ENCODE measurements around the gene XRCC1.

DNA sequence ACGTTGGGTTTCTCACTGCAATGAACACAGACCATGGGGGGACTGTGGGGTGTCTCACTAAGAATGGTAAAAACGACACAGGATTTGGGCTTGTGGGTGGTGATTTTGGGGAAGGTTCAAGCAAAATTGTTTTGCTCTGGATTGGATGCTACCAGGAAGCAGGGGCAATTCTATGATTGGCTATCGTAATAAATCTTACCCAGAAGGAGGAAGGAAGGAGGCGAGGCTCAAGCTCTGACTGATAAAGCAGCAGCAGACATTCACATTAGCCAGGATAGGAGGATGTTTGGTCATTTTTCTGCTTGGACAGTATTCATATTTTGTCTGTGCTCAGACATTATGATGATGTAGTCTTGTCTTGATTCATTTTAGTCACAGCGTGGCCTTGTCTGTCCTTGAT is 22.5 kb upstream of the XRCC1 start:
- TF ChIP-seq, protein P1, sequence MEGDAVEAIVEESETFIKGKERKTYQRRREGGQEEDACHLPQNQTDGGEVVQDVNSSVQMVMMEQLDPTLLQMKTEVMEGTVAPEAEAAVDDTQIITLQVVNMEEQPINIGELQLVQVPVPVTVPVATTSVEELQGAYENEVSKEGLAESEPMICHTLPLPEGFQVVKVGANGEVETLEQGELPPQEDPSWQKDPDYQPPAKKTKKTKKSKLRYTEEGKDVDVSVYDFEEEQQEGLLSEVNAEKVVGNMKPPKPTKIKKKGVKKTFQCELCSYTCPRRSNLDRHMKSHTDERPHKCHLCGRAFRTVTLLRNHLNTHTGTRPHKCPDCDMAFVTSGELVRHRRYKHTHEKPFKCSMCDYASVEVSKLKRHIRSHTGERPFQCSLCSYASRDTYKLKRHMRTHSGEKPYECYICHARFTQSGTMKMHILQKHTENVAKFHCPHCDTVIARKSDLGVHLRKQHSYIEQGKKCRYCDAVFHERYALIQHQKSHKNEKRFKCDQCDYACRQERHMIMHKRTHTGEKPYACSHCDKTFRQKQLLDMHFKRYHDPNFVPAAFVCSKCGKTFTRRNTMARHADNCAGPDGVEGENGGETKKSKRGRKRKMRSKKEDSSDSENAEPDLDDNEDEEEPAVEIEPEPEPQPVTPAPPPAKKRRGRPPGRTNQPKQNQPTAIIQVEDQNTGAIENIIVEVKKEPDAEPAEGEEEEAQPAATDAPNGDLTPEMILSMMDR (IDR thresholded peaks at IDR 0.05; ENCODE audit: control extremely low read depth in 1 of 3, insufficient read depth in 1 of 3, low read depth in 1 of 3, low read length in 3 of 3) = no peak
- TF ChIP-seq NANOG (IDR thresholded peaks at IDR 0.05; ENCODE audit: insufficient read depth, low read depth, low read length, poor library complexity, severe bottlenecking) (no peak), POLR2A (IDR thresholded peaks at IDR 0.05; ENCODE audit: control extremely low read depth in 1 of 2, low read depth in 2 of 2, low read length in 2 of 2) (no peak), JUN (IDR thresholded peaks at IDR 0.05; ENCODE audit: low read depth, low read length) (no peak), POLR2AphosphoS5 (IDR thresholded peaks at IDR 0.05; ENCODE audit: low read depth, low read length) (no peak), RXRA (IDR thresholded peaks at IDR 0.05; ENCODE audit: insufficient read depth, low read depth, low read length) (no peak), KDM1A (IDR thresholded peaks at IDR 0.05; ENCODE audit: borderline replicate concordance, low read length) (no peak), RNF2 (IDR thresholded peaks at IDR 0.05; ENCODE audit: borderline replicate concordance, low read depth, low read length, missing control alignments, poor library complexity, severe bottlenecking) (no peak), HDAC6 (IDR thresholded peaks at IDR 0.05; ENCODE audit: low read depth, low read length) (no peak), CBX5 (IDR thresholded peaks at IDR 0.05; ENCODE audit: low read depth, low read length) (no peak)
- TF ChIP-seq, protein P2, sequence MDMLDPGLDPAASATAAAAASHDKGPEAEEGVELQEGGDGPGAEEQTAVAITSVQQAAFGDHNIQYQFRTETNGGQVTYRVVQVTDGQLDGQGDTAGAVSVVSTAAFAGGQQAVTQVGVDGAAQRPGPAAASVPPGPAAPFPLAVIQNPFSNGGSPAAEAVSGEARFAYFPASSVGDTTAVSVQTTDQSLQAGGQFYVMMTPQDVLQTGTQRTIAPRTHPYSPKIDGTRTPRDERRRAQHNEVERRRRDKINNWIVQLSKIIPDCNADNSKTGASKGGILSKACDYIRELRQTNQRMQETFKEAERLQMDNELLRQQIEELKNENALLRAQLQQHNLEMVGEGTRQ (IDR thresholded peaks at IDR 0.05; ENCODE audit: low read length) = no peak
